Measurements from ENCODE around the gene MFSD6. TPM values are rescaled to one million over a fixed set of nuclear protein-coding genes. Genes with fewer than 3 reads are reported as not detected.
"Not testable (repeated sequence)": the region's sequence is repeated elsewhere in the genome, so short reads cannot be mapped to it uniquely, and the experiment has no call there.

The MFSD6 gene
- total RNA-seq, result 10 to 100 TPM; 87.1 to 96.6 (median 92.4) TPM

DNA sequence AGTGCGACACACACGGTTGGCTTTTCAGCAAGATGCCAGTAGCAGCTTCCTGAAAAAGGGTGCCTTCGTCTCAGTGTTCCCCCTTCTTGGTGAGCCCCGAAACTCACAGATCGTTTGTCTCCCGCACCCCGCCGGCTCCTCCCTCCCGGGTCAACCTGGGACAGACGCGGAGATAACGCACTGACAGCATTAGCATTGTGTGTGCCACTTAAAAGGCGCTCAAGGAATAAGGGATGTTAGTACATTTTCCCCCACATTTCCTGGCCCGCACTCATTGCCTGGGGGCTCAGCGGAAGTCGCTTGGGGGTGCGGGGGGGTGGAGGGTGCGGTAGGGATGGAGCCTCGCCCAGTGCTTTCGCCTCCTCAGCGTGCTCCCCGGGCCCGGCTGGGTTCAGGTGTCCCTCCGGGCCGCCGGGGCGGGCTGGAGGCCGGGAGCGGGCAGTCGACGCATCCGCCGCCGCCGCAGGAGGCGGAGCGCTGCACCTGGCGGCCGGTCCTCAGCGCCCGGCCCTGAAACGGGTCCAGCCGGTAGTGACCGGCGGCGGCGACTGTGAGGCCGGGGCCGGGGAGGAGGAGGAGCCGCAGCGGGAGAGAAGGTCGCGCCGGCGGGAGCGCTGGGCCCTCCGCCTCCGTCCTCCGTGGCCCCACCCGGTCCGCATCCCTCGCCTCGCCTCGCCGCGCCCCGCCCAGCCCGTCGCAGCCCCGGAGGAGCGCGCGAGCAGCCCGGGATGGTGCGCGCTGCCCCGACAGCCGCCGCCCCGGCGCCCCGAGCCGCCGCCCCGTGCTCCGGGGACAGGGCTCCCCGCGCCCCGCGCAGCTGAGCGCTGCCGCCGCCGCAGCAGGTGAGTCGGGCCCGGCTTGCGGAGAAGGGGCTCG is at the start of gene MFSD6:
Gene MFSD6, plus strand, starts transcription at position 694 of the 876 bp plus-strand sequence. CDS start 27,675 bp downstream, outside the sequence.
- DNase-seq (ENCODE audit: low spot score in 2 of 2), result peak; percentile 10 to 26
- TF ChIP-seq, protein P1, sequence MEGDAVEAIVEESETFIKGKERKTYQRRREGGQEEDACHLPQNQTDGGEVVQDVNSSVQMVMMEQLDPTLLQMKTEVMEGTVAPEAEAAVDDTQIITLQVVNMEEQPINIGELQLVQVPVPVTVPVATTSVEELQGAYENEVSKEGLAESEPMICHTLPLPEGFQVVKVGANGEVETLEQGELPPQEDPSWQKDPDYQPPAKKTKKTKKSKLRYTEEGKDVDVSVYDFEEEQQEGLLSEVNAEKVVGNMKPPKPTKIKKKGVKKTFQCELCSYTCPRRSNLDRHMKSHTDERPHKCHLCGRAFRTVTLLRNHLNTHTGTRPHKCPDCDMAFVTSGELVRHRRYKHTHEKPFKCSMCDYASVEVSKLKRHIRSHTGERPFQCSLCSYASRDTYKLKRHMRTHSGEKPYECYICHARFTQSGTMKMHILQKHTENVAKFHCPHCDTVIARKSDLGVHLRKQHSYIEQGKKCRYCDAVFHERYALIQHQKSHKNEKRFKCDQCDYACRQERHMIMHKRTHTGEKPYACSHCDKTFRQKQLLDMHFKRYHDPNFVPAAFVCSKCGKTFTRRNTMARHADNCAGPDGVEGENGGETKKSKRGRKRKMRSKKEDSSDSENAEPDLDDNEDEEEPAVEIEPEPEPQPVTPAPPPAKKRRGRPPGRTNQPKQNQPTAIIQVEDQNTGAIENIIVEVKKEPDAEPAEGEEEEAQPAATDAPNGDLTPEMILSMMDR (IDR thresholded peaks at IDR 0.05), result peak in 3 of 5 experiments; percentile 4 to 20 (median 19)
- no peak for TF ChIP-seq EP300 (IDR thresholded peaks at IDR 0.05)
- TF ChIP-seq POLR2A (IDR thresholded peaks at IDR 0.05), result peak; percentile 20 to 34
- no peaks in the 10 kb centered on the region for H3K9me3 ChIP-seq
- H3K4me3 ChIP-seq, result peak within 1 kb of the TSS; percentile 63 to 92 (median 86)
- 3 to 5% methylated on average over 39 to 48 of the region's 98 CpGs for WGBS, 2 donors
- peak within 1 kb of the TSS; percentile 66 to 93 (median 92) for H3K27ac ChIP-seq
- H3K27me3 ChIP-seq, result no peaks in the 10 kb centered on the region
- H3K4me1 ChIP-seq, result peaks cover 0 to 32% (median 12%) of the 10 kb centered on the region in 4 donors
- peaks cover 0 to 6% (median 0%) of the 10 kb centered on the region in 3 donors for H3K36me3 ChIP-seq

DNA sequence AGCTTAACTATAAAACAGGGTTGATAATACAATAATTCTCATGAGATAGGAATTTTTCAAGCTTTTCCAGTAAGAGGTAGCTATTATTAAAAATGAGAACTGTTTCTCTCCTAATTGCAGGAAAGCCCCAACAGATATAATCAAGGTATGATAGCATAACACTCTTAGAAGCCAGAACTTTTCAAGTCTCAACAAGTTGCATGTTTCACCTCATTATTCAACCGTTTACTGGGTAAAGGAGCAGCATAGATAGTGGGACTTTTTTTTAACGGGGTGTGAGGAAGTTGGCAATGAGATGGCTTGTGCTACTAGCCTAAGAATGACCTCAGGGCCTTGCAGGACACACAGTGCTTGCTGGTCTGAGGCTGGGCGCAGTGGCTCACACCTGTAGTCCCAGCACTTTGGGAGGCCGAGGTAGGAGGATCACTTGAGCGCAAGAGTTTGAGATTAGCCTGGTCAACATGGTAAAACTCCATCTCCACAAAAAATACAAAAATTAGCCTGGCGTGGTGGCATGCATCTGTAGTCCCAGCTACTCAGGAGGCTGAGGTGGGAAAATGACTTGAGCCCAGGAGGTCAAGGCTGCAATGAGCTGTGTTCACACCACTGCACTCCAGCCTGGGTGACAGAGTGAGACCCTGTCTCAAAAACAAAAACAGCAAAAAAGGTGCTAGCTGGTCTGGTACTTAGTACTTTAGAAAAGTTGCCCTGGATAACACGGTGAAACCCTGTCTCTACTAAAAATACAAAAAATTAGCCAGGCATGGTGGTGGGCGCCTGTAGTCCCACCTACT is 49.3 kb upstream of the MFSD6 start:
- 81 to 88% methylated on average over 8 of the region's 8 CpGs for WGBS, 2 donors
- H3K4me1 ChIP-seq, result peaks cover 0 to 53% (median 7%) of the 10 kb centered on the region in 4 donors
- H3K27ac ChIP-seq, result peak overlapping the region; percentile 39 to 81 (median 70)
- DNase-seq (ENCODE audit: low spot score in 2 of 2); H3K27me3 ChIP-seq; H3K36me3 ChIP-seq; H3K4me3 ChIP-seq; H3K9me3 ChIP-seq: not testable (repeated sequence)

DNA sequence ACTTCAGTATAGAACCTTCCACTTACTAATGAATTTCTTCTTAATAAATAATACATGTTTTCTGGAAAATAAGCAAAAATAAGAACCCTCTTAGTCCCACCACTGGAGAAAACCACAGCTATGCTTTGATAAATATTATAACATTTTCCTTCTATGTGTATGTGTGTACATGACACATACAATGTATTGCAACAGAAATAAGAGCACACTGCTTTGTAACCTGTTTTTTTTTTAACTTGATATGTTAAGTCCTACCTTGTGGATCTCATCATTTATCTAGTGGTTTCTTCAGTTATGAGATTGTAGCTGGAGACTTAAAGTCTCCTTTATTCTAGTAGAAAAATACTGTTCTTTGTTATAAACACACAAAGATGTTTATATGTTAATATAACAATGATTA is 47.6 kb upstream of the MFSD6 start:
- Histone ChIP-seq H3K36me3 (peaks cover 0 to 10% (median 2%) of the 10 kb centered on the region in 3 donors), H3K27ac (peak overlapping the region in 3 of 4 donors; percentile 67 to 81 (median 74)), H3K4me1 (peaks cover 0 to 44% (median 7%) of the 10 kb centered on the region in 4 donors), H3K4me3 (peak overlapping the region in 1 of 4 donors; percentile 44), H3K27me3 (no peaks in the 10 kb centered on the region), H3K9me3 (no peaks in the 10 kb centered on the region)
- no peak for DNase-seq (ENCODE audit: low spot score in 2 of 2)
- TF ChIP-seq POLR2A (IDR thresholded peaks at IDR 0.05) (no peak), EP300 (IDR thresholded peaks at IDR 0.05) (no peak)
- TF ChIP-seq, protein P1 (IDR thresholded peaks at IDR 0.05), result no peak

GRCh38 chr2:190360965-190361364 is 47.2 kb upstream of the MFSD6 start:
- Histone ChIP-seq H3K36me3 (peaks cover 0 to 14% (median 2%) of the 10 kb centered on the region in 3 donors), H3K9me3 (no peaks in the 10 kb centered on the region), H3K27ac (peak overlapping the region in 1 of 4 donors; percentile 74), H3K4me3 (no peak overlapping the region), H3K27me3 (no peaks in the 10 kb centered on the region), H3K4me1 (peaks cover 0 to 42% (median 7%) of the 10 kb centered on the region in 4 donors)
- no peak for DNase-seq (ENCODE audit: low spot score in 2 of 2)
- 54 to 62% methylated on average over 3 of the region's 3 CpGs for WGBS, 2 donors
- TF ChIP-seq POLR2A (IDR thresholded peaks at IDR 0.05), result no peak
- TF ChIP-seq, protein P1 (IDR thresholded peaks at IDR 0.05), result no peak
- TF ChIP-seq EP300 (IDR thresholded peaks at IDR 0.05), result no peak

DNA sequence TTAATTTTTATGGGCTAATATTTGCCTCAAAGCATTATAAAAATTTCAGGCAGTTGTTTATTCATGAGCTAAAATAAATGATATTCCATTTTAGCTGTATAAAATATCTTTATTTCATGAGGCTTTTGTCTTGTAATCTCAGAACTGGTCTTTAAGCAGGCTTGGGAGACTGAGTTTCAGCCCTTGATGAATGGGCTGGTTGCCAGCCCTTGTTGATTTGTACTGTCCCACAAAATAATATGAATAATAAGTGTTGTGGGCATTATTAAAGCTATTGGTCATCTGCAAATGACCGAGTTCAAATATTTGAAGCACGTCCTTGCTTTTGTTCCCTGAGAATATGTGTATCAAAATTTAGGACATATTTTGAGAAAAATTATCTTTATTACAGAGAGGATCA is 46.6 kb upstream of the MFSD6 start:
- 44 to 55% methylated on average over 2 of the region's 2 CpGs for WGBS, 2 donors
- H3K27ac ChIP-seq, result peak overlapping the region in 2 of 4 donors; percentile 43 to 74
- H3K4me1 ChIP-seq, result peaks cover 0 to 36% (median 5%) of the 10 kb centered on the region in 4 donors
- no peak overlapping the region for H3K4me3 ChIP-seq
- no peak for DNase-seq (ENCODE audit: low spot score in 2 of 2)
- H3K9me3 ChIP-seq, result no peaks in the 10 kb centered on the region
- TF ChIP-seq, protein P1 (IDR thresholded peaks at IDR 0.05), result no peak
- TF ChIP-seq POLR2A (IDR thresholded peaks at IDR 0.05), result no peak
- no peak for TF ChIP-seq EP300 (IDR thresholded peaks at IDR 0.05)
- peaks cover 0 to 19% (median 2%) of the 10 kb centered on the region in 3 donors for H3K36me3 ChIP-seq
- no peaks in the 10 kb centered on the region for H3K27me3 ChIP-seq
